HS-5 (cell line): ENCODE measurements around the gene CATSPER4.
A peak's percentile ranks its signal among the peaks of the same experiment; 100 is the strongest.

Source experiments
- DNase-seq: peaks from one replicate; pipeline ENCODE4 v3.0.0-alpha.2; 2012; ENCODE audit warnings: low read depth

CATSPER4 gene

DNA sequence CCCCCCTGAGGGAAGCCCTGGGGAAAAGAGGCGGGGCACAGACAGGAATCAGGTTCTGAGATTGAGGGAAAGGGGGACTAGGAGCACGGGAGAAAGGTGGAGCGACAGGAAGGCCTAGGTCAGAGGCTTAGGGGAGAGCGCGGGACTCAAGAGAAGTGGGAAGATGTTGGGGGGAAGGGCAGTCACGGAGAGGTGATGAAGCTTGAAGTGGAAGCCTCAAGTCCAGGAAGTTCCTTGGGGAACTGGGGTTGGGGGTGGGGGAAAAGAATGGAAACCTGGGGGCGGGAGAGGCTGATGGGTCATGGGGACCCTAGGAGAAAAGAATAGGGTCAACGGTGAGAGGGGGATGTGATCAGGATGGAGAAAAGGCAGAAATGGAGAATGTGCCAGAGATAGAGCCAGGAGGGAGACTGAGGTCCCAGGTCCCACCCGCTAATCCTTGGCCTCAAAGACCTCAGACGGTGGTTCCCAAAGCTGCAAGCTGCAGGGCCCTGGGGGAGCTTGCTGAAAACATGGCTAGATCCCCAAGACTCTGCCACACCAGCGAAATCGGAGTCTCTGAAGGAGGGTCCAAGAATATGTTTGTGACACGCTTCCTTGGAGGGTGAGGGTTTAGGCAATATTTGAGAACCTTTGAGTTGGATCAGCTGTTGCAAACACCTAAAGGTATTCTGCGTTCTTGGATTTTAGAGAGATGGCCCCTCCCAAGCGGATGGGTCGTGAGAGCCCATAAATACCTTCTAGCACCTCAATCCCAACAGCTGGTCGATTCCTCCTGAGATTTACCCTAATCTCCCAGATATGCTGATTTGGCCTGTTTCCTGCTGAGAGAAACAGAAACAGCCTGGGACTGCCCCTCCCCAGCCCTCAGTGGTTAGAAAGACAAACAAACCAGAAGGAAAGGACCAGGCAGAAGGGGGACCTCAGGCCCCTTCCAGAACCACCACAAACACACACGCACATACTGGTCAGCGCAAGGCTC, 25.2 kb upstream of the CATSPER4 start:
- no peak for DNase-seq

GRCh38 chr1:26166719-26167281, 23.6 kb upstream of the CATSPER4 start:
- DNase-seq = no peak

DNA sequence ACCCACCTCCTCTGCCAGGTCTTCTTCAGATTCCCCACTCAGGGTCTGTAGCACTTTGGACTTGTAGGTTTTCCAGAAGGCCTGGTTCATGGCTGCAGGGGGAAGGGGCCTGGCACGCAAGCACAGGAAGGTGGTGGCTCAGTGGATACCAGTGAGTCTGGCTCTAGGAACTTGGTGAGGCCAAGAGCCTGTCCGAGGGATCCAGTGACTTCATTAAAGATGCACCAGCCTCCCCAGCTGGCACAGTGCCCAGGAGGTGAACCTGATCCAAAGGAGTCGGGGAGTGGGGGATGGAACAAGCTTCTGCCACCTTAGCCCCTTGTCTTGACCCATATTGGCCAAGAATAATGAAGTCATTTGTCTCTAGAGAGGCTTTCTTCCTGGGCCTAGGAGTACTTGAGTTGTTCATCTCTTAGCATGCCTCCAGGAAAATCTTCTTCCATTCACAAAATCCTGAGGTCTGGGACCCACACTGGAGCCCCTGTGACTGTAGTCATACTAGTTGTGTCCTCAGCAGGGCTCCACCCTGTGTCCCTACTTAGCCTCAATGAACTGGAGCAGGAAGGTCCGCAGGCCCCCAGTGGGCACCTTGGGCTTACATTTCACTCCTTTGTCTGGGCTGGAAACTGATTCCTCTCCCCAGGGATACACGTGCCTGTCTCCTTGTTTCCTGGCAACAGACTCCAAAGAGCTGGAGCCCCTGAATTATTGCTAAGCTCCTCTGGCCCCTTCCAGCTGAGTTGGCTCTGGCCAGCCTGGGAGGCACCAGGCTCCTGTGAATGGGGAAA, 21.8 kb upstream of the CATSPER4 start, which contains the start of gene C1orf232:
Gene C1orf232 (minus strand): TSS at position 554 of the 788 bp plus-strand sequence. CDS start 464 bp downstream, at position 90.
- no peak for DNase-seq

DNA sequence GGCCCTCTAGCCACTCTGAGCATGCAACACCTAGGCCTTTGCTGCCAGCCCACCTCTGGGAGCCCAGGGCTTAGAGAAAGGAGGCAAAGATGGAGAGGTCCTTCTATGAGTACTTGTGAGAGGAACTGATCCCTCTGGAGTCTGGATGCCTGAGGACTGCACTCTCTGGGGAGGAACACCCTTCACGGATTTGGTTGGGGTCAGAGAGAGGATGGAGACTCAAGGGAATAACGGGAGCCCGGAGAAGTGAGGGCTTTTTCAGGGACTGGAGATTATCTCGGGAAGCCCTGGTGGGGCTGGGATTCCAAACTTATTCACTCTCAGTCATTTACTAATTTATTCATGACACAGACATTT, 21.2 kb upstream of the CATSPER4 start:
- DNase-seq = no peak

GRCh38 chr1:26169669-26170471, 20.5 kb upstream of the CATSPER4 start, which contains the start of gene ZNF593:
ZNF593 (plus strand) TSS chr1:26169908; CDS start chr1:26169984, 76 bp downstream.
- peak; percentile 47 for DNase-seq

DNA sequence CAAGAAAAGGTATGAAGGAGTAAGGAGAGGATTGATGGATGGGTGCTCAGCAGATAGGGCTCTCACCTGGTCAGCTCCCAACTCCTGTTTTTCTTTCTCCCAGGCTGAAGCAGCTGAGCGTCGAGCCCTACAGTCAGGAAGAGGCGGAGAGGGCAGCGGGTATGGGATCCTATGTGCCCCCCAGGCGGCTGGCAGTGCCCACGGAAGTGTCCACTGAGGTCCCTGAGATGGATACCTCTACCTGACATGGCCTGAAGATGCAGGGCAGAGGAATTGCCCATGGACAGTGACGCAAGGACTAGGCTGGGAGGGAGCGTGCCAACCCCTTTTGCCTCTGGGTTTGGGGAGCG, 20.0 kb upstream of the CATSPER4 start:
- no peak for DNase-seq

DNA sequence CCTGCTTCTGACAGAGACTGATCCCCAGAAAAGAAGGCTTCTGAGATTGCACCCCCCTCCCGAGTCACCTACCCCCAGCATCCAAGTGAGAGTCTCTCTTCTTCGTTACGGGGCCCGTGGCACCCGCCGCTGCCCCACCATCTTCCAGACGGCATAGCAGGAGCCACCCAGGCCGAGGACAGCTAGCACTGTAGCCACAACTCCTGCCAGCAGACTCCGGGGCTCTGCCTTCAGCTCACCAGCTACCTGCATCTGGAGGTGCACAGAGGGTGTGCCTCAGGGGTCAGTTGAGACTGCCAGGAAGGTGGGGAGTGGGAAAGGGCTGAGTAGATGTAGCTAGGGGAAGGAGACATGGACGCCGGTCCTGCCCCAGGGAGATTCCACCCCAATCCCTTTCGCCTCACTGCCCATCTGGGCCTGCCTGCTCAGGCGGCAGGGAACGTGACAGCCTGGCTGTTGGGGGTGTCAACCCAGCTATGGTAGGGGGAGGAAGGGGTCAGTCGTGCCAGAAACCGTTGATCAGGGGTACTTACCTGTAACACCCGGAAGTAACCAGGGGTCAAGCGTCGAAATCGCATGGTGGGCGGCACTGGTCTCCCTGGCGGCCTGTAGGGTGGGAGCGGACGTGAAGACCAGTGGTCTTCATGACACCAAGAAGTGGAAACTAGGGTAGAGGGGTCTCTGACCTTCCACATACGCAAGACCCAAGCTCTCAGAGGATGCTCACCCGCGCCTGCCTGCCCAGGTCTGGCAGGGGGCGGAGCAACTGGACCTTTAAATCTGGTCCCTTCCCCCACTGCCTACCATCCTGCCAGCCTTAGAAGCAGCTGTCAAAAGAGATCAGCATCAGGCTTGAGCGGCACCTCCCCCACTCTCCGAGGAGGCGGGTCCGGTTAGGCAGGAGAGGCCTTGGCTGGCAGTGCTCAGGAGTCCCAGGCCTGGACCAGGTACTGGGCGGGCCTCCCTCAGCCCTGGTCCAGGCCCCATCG, 19.0 kb upstream of the CATSPER4 start, which contains the start of gene ZNF593OS:
Gene ZNF593OS (minus strand): TSS at position 749 of the 989 bp plus-strand sequence. CDS start 171 bp downstream, at position 578.
- no peak for DNase-seq

GRCh38 chr1:26175346-26175745, 15.1 kb upstream of the CATSPER4 start:
- DNase-seq = no peak

DNA sequence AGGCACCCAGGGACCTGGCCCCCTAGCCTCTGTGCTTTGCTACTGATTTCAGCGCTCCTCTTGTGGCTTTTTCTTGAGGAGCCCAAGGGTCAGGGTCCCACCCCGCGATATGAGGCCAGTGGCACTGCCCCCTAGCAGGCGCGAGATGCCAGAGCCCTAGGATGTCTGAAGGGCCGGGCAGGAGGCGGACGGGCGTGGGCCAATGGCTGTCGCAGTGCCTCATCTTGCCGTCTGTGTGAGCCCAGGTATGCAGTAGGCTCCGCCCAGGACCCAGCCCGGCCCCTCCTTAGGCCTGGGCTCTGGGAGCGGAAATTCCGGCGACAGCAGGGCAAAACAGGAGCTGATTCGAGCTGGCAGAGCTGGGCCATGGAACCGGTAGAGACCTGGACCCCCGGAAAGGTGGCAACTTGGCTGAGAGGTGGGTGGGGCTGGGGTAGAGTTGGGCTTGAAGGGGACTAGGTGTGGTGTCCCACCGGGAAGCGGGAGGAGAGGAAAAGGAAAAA, 13.2 kb upstream of the CATSPER4 start, which contains the start of gene CNKSR1:
Gene CNKSR1 (plus strand): TSS at position 310 of the 503 bp plus-strand sequence. CDS start 57 bp downstream, at position 367.
- no peak for DNase-seq

GRCh38 chr1:26180010-26180506, 10.3 kb upstream of the CATSPER4 start:
- DNase-seq = no peak

GRCh38 chr1:26181586-26182382, 8.6 kb upstream of the CATSPER4 start:
- DNase-seq = no peak

GRCh38 chr1:26182383-26182696, 8.1 kb upstream of the CATSPER4 start:
- DNase-seq = no peak

DNA sequence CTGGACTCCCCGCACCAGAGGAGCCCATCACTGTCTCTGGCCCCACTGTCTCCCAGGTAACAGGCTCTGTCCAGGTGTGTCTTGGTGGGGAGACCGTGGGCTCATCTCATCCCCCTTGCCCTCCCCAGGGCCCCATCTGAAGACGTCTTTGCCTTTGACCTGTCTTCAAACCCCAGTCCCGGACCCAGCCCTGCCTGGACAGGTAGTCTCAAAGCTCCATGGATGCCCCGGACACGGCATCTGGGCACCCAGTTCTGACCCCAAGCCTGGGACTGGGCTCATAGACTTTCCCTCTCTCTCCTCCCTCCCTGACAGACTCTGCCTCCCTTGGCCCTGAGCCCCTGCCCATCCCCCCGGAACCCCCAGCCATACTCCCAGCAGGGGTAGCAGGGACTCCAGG, 6.3 kb upstream of the CATSPER4 start:
- DNase-seq = no peak

GRCh38 chr1:26184883-26185282, 5.5 kb upstream of the CATSPER4 start:
- DNase-seq = no peak

DNA sequence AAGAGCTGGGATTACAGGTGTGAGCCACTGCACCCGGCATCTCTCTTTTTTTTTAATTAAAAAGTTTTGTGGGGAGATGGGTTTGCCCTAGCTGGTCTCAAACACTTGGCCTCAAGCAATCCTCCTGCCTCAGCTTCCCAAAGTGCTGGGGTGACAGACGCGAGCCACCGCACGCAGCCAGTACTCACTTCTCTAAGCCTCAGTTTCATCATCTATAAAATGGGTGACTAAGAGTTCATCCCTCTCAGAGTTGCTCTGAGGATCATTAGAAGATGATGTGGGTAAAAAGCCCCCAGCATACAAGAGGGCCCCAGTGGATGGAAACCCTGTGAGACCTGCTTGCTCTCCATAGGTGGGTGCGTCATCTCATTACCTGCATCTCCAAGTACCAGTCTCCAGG, 2.5 kb upstream of the CATSPER4 start:
- DNase-seq = no peak

DNA sequence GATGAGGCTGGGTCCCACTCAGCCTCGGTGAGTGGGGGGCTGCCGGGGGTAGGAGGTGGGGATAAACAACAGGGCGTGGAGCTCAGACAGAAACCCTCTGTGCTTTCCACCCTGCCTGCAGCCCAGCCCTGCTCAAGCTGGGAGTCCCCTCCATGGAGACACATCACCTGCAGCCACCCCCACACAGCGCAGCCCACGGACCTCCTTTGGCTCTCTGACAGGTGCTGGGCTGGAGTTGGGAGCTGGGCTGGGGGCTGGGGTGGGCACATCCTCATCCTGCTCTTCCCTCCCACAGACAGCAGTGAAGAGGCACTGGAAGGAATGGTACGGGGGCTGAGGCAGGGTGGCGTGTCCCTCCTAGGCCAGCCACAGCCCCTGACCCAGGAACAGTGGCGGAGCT, 1.9 kb upstream of the CATSPER4 start:
- no peak for DNase-seq

DNA sequence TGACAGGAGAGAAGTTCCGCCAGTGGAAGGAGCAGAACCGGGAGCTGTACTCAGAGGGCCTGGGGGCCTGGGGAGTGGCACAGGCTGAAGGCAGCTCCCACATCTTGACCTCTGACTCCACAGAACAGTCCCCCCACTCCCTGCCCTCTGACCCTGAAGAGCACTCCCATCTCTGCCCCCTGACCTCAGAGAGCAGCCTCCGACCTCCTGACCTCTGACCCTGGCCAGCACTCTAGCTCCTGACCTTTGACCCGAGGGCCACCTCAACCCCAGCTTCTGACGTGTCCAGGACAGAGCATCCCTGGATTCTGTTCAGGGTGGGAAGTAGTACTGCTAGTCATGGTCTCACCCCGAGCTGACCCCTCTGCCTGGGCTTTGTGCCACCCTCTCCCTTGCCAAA, 1.1 kb upstream of the CATSPER4 start:
- DNase-seq = no peak

GRCh38 chr1:26189751-26190275, 589 bp upstream of the CATSPER4 start:
- DNase-seq = no peak

DNA sequence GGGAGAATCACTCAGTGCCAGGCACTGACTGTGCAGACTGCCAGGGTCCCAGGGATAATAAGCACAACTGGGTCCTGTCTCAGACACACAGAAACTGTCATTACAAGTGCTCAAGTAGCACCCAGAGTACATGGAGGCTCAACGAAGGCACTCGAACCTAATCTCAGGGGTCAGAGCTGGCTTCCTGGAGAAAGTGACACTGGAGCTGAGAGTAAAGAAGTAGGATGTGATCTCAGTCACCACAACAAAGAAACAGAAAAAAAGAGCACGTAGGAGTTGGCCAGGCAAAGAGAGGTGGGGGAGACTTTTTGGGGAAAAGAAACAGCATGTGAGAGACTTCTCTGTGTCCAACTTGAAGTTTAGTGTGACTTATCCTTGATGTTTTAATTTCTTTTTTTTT, 1.3 kb downstream of the CATSPER4 start:
- DNase-seq = no peak
